K562 (cell line): ENCODE measurements around the gene SIGLEC5. TPM values are rescaled to one million over a fixed set of nuclear protein-coding genes. Genes with fewer than 3 reads are reported as not detected.
A peak's percentile ranks its signal among the peaks of the same experiment; 100 is the strongest.

Experiments
- ATAC-seq: fragments of 200-7000 bp; cut with Tn5 transposase; 3 replicates; pipeline ENCODE4 v1.9.1; 2020; ENCODE audit warnings: moderate library complexity
- BruUV-seq: library from RNA; stranded (reverse); fragments of 400-500 nt; replicated peaks from 2 replicates; lab custom pipeline; 2021; lab: Mats Ljungman, UMichigan
- CTCF ChIA-PET: fragments of 300-600 bp; formaldehyde crosslinking; extraction: SDS; loops from one replicate; lab custom pipeline; 2021; ENCODE audit warnings: low intra/inter-chr PET ratio; lab: Yijun Ruan, JAX
- POLR2A ChIA-PET: fragments of 300-600, 350-650 bp; sonication (Branson Sonifier 250); formaldehyde crosslinking; extraction: SDS; loops from one replicate; lab custom pipeline; 2021; ENCODE audit warnings: antibody characterized with exemption, inconsistent platforms; lab: Yijun Ruan, JAX
- DNase-seq, 4 experiments: peaks; one replicate each; pipeline versions ENCODE4 v3.0.0 to v3.0.0-alpha.2; 2011 to 2018; ENCODE audit warnings: low spot score in 3 of 4, mixed read lengths in 3 of 4; ENCODE audit errors: extremely low read depth in 1 of 4
- FAIRE-seq: peaks from 2 replicates; lab custom pipeline; 2011; peaks lifted over from hg19 to GRCh38; lab: Jason Lieb, UNC
- H2AFZ ChIP-seq: 2 replicates; pipeline ENCODE4 v1.6.0; 2011; ENCODE audit warnings: low read depth, low read length, control low read depth, inconsistent platforms
- H3K27ac ChIP-seq: fragments of 200-600 bp; 3 replicates; pipeline ENCODE4 v1.8.0; 2011; ENCODE audit warnings: low read depth, mild to moderate bottlenecking, control low read depth, inconsistent platforms, low read length, moderate library complexity, mixed read lengths; ENCODE audit errors: extremely low read depth
- H3K27me3 ChIP-seq, 2 experiments: fragments of 300-600 bp in 1 of 2; 2 replicates in 1 of 2; 3 replicates in 1 of 2; pipeline versions ENCODE4 v1.6.0 to v1.8.0; 2011; ENCODE audit warnings: inconsistent platforms in 2 of 2, low read length in 2 of 2, mild to moderate bottlenecking in 1 of 2, mixed read lengths in 1 of 2, moderate library complexity in 1 of 2; ENCODE audit not compliant: control insufficient read depth in 2 of 2, insufficient read depth in 2 of 2
- H3K36me3 ChIP-seq: fragments of 300-600 bp; 3 replicates; pipeline ENCODE4 v1.8.0; 2011; ENCODE audit warnings: mild to moderate bottlenecking, low read length, inconsistent platforms; ENCODE audit not compliant: control insufficient read depth, insufficient read depth
- H3K4me1 ChIP-seq, 2 experiments: fragments of 200-600 bp in 1 of 2; replicated peaks in 1 of 2; 2 replicates in 1 of 2; 3 replicates in 1 of 2; pipeline versions ENCODE4 v1.5.1 to v1.8.0; 2011; ENCODE audit warnings: inconsistent platforms in 2 of 2, low read length in 2 of 2, mild to moderate bottlenecking in 1 of 2, mixed read lengths in 1 of 2, moderate library complexity in 1 of 2; ENCODE audit not compliant: control insufficient read depth in 2 of 2, insufficient read depth in 2 of 2
- H3K4me2 ChIP-seq: 2 replicates; pipeline ENCODE4 v1.6.1; 2011; ENCODE audit warnings: low read length, control low read depth, inconsistent platforms, mixed read lengths; ENCODE audit not compliant: insufficient read depth
- H3K4me3 ChIP-seq: fragments of 200-600 bp; sonication (generic), shearing (Covaris generic); 2 replicates; pipeline ENCODE4 v1.5.1; 2016; ENCODE audit warnings: control low read depth, inconsistent platforms
- H3K79me2 ChIP-seq: fragments of 200-600 bp; 3 replicates; pipeline ENCODE4 v1.8.0; 2011; ENCODE audit warnings: low read length, inconsistent platforms; ENCODE audit not compliant: control insufficient read depth, insufficient read depth
- H3K9ac ChIP-seq, 2 experiments: 2 replicates each; pipeline versions ENCODE4 v1.6.0 to v1.6.1; 2011; ENCODE audit warnings: low read depth in 2 of 2, low read length in 2 of 2, control low read depth in 1 of 2, inconsistent platforms in 1 of 2, mild to moderate bottlenecking in 1 of 2, mixed read lengths in 1 of 2; ENCODE audit not compliant: insufficient read depth in 1 of 2
- H3K9me1 ChIP-seq: one replicate; pipeline ENCODE4 v1.6.0; 2011; ENCODE audit warnings: inconsistent platforms, mild to moderate bottlenecking, low read length, moderate library complexity; ENCODE audit not compliant: control insufficient read depth, insufficient read depth
- H3K9me3 ChIP-seq: replicated peaks from 2 replicates; pipeline ENCODE4 v1.5.1; 2011; ENCODE audit warnings: low read depth, low read length, inconsistent platforms; ENCODE audit not compliant: control insufficient read depth, insufficient read depth
- H4K20me1 ChIP-seq: replicated peaks from 2 replicates; pipeline ENCODE4 v1.6.1; 2011; ENCODE audit warnings: low read length, inconsistent platforms, mixed read lengths; ENCODE audit not compliant: control insufficient read depth, insufficient read depth
- BACH1 ChIP-seq: fragments of 200-800 bp; sonication (Bioruptor generic); IDR thresholded peaks from 2 replicates; pipeline ENCODE4 v1.6.1; 2016; ENCODE audit warnings: missing genetic modification characterization, missing compliant biosample characterization
- ELF4 ChIP-seq: fragments of 450-650 bp; formaldehyde crosslinking; IDR thresholded peaks from 2 replicates; pipeline ENCODE4 v1.4.0; 2022; ENCODE audit warnings: missing genetic modification characterization
- KLF1 ChIP-seq: fragments of 450-650 bp; IDR thresholded peaks from 2 replicates; pipeline ENCODE4 v1.6.1; 2016; ENCODE audit warnings: missing genetic modification characterization, missing compliant biosample characterization
- MAFF ChIP-seq: IDR thresholded peaks from 2 replicates; pipeline ENCODE4 v1.6.1; 2012; ENCODE audit warnings: low read length, improper control_type of control experiment
- XRCC3 ChIP-seq: fragments of 450-650 bp; IDR thresholded peaks from 2 replicates; pipeline ENCODE4 v1.6.1; 2017; ENCODE audit warnings: mild to moderate bottlenecking, moderate library complexity
- ZSCAN32 ChIP-seq: fragments of 450-650 bp; formaldehyde crosslinking; IDR thresholded peaks from 2 replicates; pipeline ENCODE4 v1.4.0; 2020; ENCODE audit warnings: mild to moderate bottlenecking, moderate library complexity
- WGBS: fragments of 100-300 bp; shearing (Covaris generic); methylation state at CpG from one replicate; pipeline ENCODE4 v1.1.6; 2016; ENCODE audit warnings: low coverage, mixed read lengths; ENCODE audit not compliant: insufficient coverage; ENCODE audit errors: missing lambda C conversion rate; 5-methylcytosine and 5-hydroxymethylcytosine counted together
- in situ Hi-C: fragments of 300-500 bp; cut with MboI; formaldehyde crosslinking; loops from 4 replicates; pipeline ENCODE4 v1.15.0; 2018; ENCODE audit warnings: inconsistent platforms, mixed read lengths
- intact Hi-C: fragments of 100-400 bp; cut with micrococcal nuclease; formaldehyde crosslinking; loops from 2 replicates; pipeline ENCODE4 v1.14.2; 2022
- polyA plus RNA-seq, 8 experiments: library from polyadenylated mRNA; depleted of rRNA in 4 of 8; stranded (reverse) in 5 of 8; unstranded in 3 of 8; fragments of >200 nt; fragmentation: Nextera tagmentation in 2 of 8; fragmentation: Illumina TruSeq in 1 of 8; extraction: Ambion mirVana in 2 of 8; extraction: Trizol in 1 of 8; gene quantifications; 2 replicates each; pipeline versions ENCODE4 v1.2.1 to v1.2.3, GENCODE V29; 2011 to 2014; ENCODE audit warnings: inconsistent platforms in 1 of 8, missing spikeins in 1 of 8
- total RNA-seq, 7 experiments: library from RNA; depleted of rRNA in 6 of 7; stranded (reverse); fragments of >200 nt in 6 of 7; fragmentation: Illumina TruSeq in 2 of 7; extraction: Trizol in 2 of 7; gene quantifications; 2 replicates each; pipeline versions ENCODE4 v1.2.1 to v1.2.3, GENCODE V29; 2011 to 2021; ENCODE audit warnings: low replicate concordance in 1 of 7
- TF ChIP-seq, protein P1 (sequence below), 3 experiments: IDR thresholded peaks in 2 of 3; conservative IDR thresholded peaks in 1 of 3; 2 replicates each; pipeline ENCODE4 v1.5.1; 2011 to 2012; ENCODE audit warnings: low read length in 3 of 3, mild to moderate bottlenecking in 3 of 3, control low read depth in 2 of 3, improper control_type of control experiment in 1 of 3, inconsistent platforms in 1 of 3, low read depth in 1 of 3, mixed read lengths in 1 of 3, moderate library complexity in 1 of 3; ENCODE audit not compliant: insufficient read depth in 2 of 3
- TF ChIP-seq, protein P2 (sequence below): fragments of 450-650 bp; IDR thresholded peaks from 2 replicates; pipeline ENCODE4 v1.6.1; 2016; ENCODE audit warnings: borderline replicate concordance
- TF ChIP-seq, protein P3 (sequence below): fragments of 450-650 bp; formaldehyde crosslinking; IDR thresholded peaks from 2 replicates; pipeline ENCODE4 v1.4.0; 2022; ENCODE audit warnings: missing genetic modification characterization
- TF ChIP-seq, protein P4 (sequence below): fragments of 250-450 bp; sonication (Bioruptor Pico); IDR thresholded peaks from 2 replicates; pipeline ENCODE4 v1.4.0; 2020; ENCODE audit warnings: mild to moderate bottlenecking, moderate library complexity

SIGLEC5 gene
- total and polyA plus RNA-seq, 9 of the 15 experiments (the other 6 are each of a cell fraction or from before 2014, with no cell fraction given), result 0.14 TPM; not detected in 8

DNA sequence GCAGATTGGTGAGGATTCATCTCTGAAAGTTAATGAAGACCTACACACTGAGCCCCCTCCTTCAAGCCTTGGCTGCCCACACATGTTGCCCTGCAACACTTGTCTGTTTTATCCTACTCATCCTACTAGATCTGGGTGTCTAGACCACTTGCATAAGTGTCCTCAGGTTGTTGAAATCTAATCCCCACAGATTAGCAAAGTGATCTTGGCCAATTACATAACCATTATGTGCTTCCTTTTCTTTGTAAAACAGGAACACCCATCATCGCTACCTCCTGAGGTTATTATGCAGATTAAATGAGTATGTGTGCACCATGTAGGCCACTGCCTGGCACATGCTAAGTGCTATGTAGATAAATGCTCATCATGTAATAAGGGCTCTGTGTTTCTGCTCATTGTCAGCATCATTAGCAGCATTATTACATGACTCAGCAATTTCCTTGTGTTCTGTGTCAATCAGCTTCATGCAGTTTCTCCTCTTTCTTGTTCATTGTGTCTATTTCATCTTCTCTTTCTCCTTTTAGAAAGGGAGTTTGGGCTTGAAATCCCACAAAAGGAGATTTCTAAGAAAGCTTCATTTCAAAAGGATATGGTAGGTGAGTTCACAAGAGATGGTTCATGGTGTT lies 44.0 kb downstream of the SIGLEC5 start:
- Histone ChIP-seq H3K9me1 (no peaks in the 10 kb centered on the region), H3K27me3 (no peaks in the 10 kb centered on the region), H3K27ac (no peak overlapping the region; the same call in 2 of the 3 replicates), H3K4me2 (no peak overlapping the region), H3K36me3 (peaks cover 85% of the 10 kb centered on the region), H3K9me3 (peaks cover 53% of the 10 kb centered on the region), H4K20me1 (no peaks in the 10 kb centered on the region), H3K4me3 (no peak overlapping the region), H3K79me2 (peaks cover under 1% of the 10 kb centered on the region; the same call in 1 of the 3 replicates), H3K4me1 (peaks cover 0 to 3% of the 10 kb centered on the region in 2 experiments; a peak in 1 of 5 replicates), H3K9ac (no peak overlapping the region), H2AFZ (no peak overlapping the region)
- 93% methylated on average over 1 of the region's 1 CpG for WGBS
- intact Hi-C loops, result no loop called here
- ATAC-seq (no peak), FAIRE-seq (peak; percentile 52), DNase-seq (no peak)
- no TSS peak for BruUV-seq
- ChIA-PET POLR2A (interaction anchor here (0.8 kb wide), 1 partner anchor 476 kb away, joined by 3 read pairs; no protein-coding TSS in a partner anchor), CTCF (no interaction called here)
- in situ Hi-C loops, result no loop called here
- TF ChIP-seq, protein P1, sequence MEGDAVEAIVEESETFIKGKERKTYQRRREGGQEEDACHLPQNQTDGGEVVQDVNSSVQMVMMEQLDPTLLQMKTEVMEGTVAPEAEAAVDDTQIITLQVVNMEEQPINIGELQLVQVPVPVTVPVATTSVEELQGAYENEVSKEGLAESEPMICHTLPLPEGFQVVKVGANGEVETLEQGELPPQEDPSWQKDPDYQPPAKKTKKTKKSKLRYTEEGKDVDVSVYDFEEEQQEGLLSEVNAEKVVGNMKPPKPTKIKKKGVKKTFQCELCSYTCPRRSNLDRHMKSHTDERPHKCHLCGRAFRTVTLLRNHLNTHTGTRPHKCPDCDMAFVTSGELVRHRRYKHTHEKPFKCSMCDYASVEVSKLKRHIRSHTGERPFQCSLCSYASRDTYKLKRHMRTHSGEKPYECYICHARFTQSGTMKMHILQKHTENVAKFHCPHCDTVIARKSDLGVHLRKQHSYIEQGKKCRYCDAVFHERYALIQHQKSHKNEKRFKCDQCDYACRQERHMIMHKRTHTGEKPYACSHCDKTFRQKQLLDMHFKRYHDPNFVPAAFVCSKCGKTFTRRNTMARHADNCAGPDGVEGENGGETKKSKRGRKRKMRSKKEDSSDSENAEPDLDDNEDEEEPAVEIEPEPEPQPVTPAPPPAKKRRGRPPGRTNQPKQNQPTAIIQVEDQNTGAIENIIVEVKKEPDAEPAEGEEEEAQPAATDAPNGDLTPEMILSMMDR (IDR thresholded peaks at IDR 0.05 in 2 of 3, conservative IDR thresholded peaks at IDR 0.05 in 1 of 3; ENCODE audit: insufficient read depth in 2 of 3, low read depth in 1 of 3, low read length in 3 of 3), result no peak
- TF ChIP-seq, protein P2, sequence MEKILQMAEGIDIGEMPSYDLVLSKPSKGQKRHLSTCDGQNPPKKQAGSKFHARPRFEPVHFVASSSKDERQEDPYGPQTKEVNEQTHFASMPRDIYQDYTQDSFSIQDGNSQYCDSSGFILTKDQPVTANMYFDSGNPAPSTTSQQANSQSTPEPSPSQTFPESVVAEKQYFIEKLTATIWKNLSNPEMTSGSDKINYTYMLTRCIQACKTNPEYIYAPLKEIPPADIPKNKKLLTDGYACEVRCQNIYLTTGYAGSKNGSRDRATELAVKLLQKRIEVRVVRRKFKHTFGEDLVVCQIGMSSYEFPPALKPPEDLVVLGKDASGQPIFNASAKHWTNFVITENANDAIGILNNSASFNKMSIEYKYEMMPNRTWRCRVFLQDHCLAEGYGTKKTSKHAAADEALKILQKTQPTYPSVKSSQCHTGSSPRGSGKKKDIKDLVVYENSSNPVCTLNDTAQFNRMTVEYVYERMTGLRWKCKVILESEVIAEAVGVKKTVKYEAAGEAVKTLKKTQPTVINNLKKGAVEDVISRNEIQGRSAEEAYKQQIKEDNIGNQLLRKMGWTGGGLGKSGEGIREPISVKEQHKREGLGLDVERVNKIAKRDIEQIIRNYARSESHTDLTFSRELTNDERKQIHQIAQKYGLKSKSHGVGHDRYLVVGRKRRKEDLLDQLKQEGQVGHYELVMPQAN, result no peak
- no peak for TF ChIP-seq XRCC3
- no peak for TF ChIP-seq KLF1
- TF ChIP-seq BACH1, result peak; percentile 80; the same call in 1 of the 2 replicates
- no peak for TF ChIP-seq ELF4 (CRISPR knock-in tag)
- TF ChIP-seq, protein P3, sequence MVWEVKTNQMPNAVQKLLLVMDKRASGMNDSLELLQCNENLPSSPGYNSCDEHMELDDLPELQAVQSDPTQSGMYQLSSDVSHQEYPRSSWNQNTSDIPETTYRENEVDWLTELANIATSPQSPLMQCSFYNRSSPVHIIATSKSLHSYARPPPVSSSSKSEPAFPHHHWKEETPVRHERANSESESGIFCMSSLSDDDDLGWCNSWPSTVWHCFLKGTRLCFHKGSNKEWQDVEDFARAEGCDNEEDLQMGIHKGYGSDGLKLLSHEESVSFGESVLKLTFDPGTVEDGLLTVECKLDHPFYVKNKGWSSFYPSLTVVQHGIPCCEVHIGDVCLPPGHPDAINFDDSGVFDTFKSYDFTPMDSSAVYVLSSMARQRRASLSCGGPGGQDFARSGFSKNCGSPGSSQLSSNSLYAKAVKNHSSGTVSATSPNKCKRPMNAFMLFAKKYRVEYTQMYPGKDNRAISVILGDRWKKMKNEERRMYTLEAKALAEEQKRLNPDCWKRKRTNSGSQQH (CRISPR knock-in tag), result no peak
- TF ChIP-seq, protein P4, sequence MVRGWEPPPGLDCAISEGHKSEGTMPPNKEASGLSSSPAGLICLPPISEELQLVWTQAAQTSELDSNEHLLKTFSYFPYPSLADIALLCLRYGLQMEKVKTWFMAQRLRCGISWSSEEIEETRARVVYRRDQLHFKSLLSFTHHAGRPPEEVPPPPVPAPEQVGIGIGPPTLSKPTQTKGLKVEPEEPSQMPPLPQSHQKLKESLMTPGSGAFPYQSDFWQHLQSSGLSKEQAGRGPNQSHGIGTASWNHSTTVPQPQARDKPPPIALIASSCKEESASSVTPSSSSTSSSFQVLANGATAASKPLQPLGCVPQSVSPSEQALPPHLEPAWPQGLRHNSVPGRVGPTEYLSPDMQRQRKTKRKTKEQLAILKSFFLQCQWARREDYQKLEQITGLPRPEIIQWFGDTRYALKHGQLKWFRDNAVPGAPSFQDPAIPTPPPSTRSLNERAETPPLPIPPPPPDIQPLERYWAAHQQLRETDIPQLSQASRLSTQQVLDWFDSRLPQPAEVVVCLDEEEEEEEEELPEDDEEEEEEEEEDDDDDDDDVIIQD, result no peak
- TF ChIP-seq MAFF, result peak; percentile 97
- TF ChIP-seq ZSCAN32 (CRISPR knock-in tag), result no peak
